Adrenal gland (tissue), 12 donors: ENCODE measurements around the gene GPR75. TPM values are rescaled to one million over a fixed set of nuclear protein-coding genes. Genes with fewer than 3 reads are reported as not detected.
A peak's percentile ranks its signal among the peaks of the same experiment; 100 is the strongest.
"Not testable (repeated sequence)": the region's sequence is repeated elsewhere in the genome, so short reads cannot be mapped to it uniquely, and the experiment has no call there.

Experiments
- DNase-seq, 7 donors: peaks; one replicate each; pipeline ENCODE4 v3.0.0-alpha.2; 2019 to 2020
- H3K27ac ChIP-seq, 5 donors: fragments of 200-600 bp; sonication (generic) in 4 of 5; 1 replicate in 3 of 5; 2 replicates in 2 of 5; pipeline versions ENCODE4 v1.5.1 to v1.8.0; 2016 to 2020; ENCODE audit warnings: mild to moderate bottlenecking in 1 of 5
- H3K27me3 ChIP-seq: fragments of 200-600 bp; 2 replicates; pipeline ENCODE4 v1.8.0; 2021
- H3K36me3 ChIP-seq, 2 donors: fragments of 200-600 bp; replicated peaks in 1 of 2; 1 replicate in 1 of 2; 2 replicates in 1 of 2; pipeline versions ENCODE4 v1.5.1 to v1.8.0; 2018 to 2022
- H3K4me1 ChIP-seq, 2 donors: fragments of 200-600 bp; replicated peaks in 1 of 2; 1 replicate in 1 of 2; 2 replicates in 1 of 2; pipeline versions ENCODE4 v1.5.1 to v1.8.0; 2018 to 2021
- H3K4me3 ChIP-seq, 4 donors: fragments of 200-600 bp; sonication (generic) in 3 of 4; one replicate each; pipeline ENCODE4 v1.5.1; 2016 to 2018
- H3K9me3 ChIP-seq, 3 donors: fragments of 200-600 bp; sonication (generic) in 1 of 3; replicated peaks in 1 of 3; 1 replicate in 2 of 3; 2 replicates in 1 of 3; pipeline versions ENCODE4 v1.5.1 to v1.8.0; 2016 to 2021
- POLR2A ChIP-seq, 2 donors: fragments of 450-650 bp; IDR thresholded peaks; one replicate each; pipeline ENCODE4 v1.6.1; 2017; ENCODE audit warnings: antibody characterized with exemption in 2 of 2, mild to moderate bottlenecking in 2 of 2, moderate library complexity in 1 of 2
- WGBS, 4 donors: extraction: QIAGEN DNeasy Blood & Tissue Kit in 2 of 4; methylation state at CpG; one replicate each; pipeline versions ENCODE4 v1.1.5 to v1.1.7; 2013 to 2017; 5-methylcytosine and 5-hydroxymethylcytosine counted together
- intact Hi-C, 2 donors: fragments of 100-400 bp; cut with DNase I; formaldehyde crosslinking; loops; one replicate each; pipeline versions ENCODE4 v1.14.1 to v1.15.0; 2022 to 2023
- polyA plus RNA-seq, 3 donors: library from polyadenylated mRNA; stranded (reverse); fragments of 200-250 nt in 2 of 3; fragments of 350-450 nt in 1 of 3; fragmentation: Illumina TruSeq in 1 of 3; extraction: RNeasy Lipid Tissue Mini Kit (QIAGEN cat#74804) in 1 of 3; gene quantifications; one replicate each; pipeline ENCODE4 v1.2.3, GENCODE V29; 2013 to 2014
- total RNA-seq, 9 donors: library from RNA; depleted of rRNA in 4 of 9; stranded (reverse); fragments of >200 nt in 4 of 9; fragments of 120-200 nt in 1 of 9; fragmentation: NEBNext Ultra II Directional in 1 of 9; extraction: Animal tissue kit (Norgen Biotek cat#: 25700) in 1 of 9; gene quantifications; one replicate each; pipeline versions ENCODE4 v1.1.0 to v1.2.4, GENCODE V29; 2013 to 2023
- TF ChIP-seq, protein P1 (sequence below), 6 experiments: fragments of 450-650 bp in 4 of 6; fragments of 200-600 bp in 2 of 6; sonication (generic) in 1 of 6; IDR thresholded peaks; 1 replicate in 5 of 6; 2 replicates in 1 of 6; pipeline versions ENCODE4 v1.5.1 to v1.8.0; 2016 to 2021; ENCODE audit warnings: antibody characterized with exemption in 6 of 6, mild to moderate bottlenecking in 2 of 6, moderate library complexity in 1 of 6
- donor health status: healthy with polysubstance abuse.
- donor health status: Bipolar disorder and iron deficiency.
- donor health status: DM: yes; HTN: yes; CAD: no.
- donor health status: DM: no; HTN: no; CAD: no.
- donor health status: DM: no; HTN: no; CAD: no.
- donor health status: DM: yes; HTN: yes; CAD: no.

Gene GPR75
- total and polyA plus RNA-seq, 12 donors = 0.47 to 9.0 (median 4.0) TPM

DNA sequence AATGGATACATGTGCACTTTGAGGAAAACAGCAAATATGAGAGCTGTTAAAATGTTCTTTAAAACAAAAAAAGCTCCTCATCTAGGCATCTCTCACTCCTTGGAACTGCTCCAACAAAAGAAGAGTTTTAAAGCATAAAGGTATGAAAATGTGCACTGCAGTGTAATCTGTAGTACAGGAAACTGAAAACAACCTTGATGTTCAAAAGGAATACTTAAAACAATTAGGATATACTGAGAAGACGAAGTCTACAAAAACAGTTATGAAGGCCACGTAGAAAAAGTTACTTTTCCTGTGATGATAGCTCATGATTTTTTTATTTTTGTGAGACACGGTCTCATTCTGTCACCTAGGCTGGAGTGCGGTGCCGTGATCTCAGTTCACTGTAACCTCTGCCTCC lies 2.1 kb upstream of the GPR75 start:
- Histone ChIP-seq H3K36me3 (peaks cover 0 to 28% of the 10 kb centered on the region in 2 donors), H3K27me3 (no peaks in the 10 kb centered on the region), H3K9me3 (no peaks in the 10 kb centered on the region), H3K4me3 (no peak overlapping the region), H3K4me1 (peaks cover 0 to 6% of the 10 kb centered on the region in 2 donors), H3K27ac (no peak overlapping the region)
- TF ChIP-seq, protein P1, sequence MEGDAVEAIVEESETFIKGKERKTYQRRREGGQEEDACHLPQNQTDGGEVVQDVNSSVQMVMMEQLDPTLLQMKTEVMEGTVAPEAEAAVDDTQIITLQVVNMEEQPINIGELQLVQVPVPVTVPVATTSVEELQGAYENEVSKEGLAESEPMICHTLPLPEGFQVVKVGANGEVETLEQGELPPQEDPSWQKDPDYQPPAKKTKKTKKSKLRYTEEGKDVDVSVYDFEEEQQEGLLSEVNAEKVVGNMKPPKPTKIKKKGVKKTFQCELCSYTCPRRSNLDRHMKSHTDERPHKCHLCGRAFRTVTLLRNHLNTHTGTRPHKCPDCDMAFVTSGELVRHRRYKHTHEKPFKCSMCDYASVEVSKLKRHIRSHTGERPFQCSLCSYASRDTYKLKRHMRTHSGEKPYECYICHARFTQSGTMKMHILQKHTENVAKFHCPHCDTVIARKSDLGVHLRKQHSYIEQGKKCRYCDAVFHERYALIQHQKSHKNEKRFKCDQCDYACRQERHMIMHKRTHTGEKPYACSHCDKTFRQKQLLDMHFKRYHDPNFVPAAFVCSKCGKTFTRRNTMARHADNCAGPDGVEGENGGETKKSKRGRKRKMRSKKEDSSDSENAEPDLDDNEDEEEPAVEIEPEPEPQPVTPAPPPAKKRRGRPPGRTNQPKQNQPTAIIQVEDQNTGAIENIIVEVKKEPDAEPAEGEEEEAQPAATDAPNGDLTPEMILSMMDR (IDR thresholded peaks at IDR 0.05) = no peak
- no peak for TF ChIP-seq POLR2A (IDR thresholded peaks at IDR 0.05)
- intact Hi-C loops = no loop called here
- DNase-seq = no peak
- WGBS, 4 donors = 89 to 97% (median 92%) methylated on average over 5 of the region's 5 CpGs

DNA sequence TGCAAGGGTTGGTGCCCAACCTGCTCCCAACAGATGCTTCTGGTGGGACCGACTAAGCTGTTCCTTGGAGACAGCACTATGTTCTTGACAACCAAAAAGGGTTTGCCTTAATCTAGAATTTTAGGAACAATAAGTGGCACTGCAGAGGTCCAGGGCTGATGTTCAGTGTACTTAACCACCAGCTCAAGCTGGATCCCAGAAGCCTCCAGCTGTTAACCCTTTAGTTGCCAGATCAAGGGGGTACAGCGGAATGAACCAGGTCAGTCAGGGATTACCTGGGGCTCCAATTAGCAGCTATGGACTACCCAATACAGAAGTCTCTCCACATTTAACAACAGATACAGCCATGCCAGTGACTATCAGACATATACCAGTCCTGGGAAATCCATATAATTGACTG lies 3.5 kb downstream of the GPR75 start:
- H3K4me3 ChIP-seq = no peak overlapping the region
- intact Hi-C loops = no loop called here
- WGBS, 4 donors = 89 to 100% (median 97%) methylated on average over 2 of the region's 2 CpGs
- H3K27ac ChIP-seq = no peak overlapping the region
- TF ChIP-seq POLR2A (IDR thresholded peaks at IDR 0.05) = no peak
- TF ChIP-seq, protein P1 (IDR thresholded peaks at IDR 0.05) = no peak
- DNase-seq = no peak
- H3K27me3 ChIP-seq = no peaks in the 10 kb centered on the region
- peaks cover 0 to 7% of the 10 kb centered on the region in 2 donors for H3K4me1 ChIP-seq
- H3K9me3 ChIP-seq = no peaks in the 10 kb centered on the region
- peaks cover 0 to 9% of the 10 kb centered on the region in 2 donors for H3K36me3 ChIP-seq

DNA sequence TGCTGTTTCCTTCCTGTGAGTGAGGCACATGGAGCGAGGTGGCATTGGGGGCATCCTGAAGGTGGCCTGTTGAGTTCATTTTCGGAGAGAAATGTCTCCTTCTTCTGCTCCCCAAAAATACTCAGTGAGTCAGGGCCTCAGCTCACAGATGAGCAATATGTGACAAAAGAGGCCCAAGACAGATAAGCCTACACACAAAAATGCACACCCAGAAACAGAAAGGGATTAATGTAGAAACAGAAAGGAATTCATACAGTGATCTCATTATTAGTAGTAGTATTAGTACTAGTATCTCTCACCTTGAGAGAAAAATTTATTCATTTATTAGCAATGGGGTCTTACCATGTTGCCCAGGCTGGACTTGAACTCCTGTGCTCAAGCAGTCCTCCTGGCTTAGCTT lies 5.1 kb downstream of the GPR75 start:
- H3K27ac ChIP-seq = no peak overlapping the region
- TF ChIP-seq, protein P1 (IDR thresholded peaks at IDR 0.05) = no peak
- TF ChIP-seq POLR2A (IDR thresholded peaks at IDR 0.05) = no peak
- 89 to 98% (median 94%) methylated on average over 2 of the region's 2 CpGs for WGBS, 4 donors
- peaks cover 0 to 9% of the 10 kb centered on the region in 2 donors for H3K36me3 ChIP-seq
- intact Hi-C loops = no loop called here
- peaks cover 0 to 7% of the 10 kb centered on the region in 2 donors for H3K4me1 ChIP-seq
- H3K9me3 ChIP-seq = no peaks in the 10 kb centered on the region
- DNase-seq = no peak
- no peak overlapping the region for H3K4me3 ChIP-seq
- no peaks in the 10 kb centered on the region for H3K27me3 ChIP-seq

DNA sequence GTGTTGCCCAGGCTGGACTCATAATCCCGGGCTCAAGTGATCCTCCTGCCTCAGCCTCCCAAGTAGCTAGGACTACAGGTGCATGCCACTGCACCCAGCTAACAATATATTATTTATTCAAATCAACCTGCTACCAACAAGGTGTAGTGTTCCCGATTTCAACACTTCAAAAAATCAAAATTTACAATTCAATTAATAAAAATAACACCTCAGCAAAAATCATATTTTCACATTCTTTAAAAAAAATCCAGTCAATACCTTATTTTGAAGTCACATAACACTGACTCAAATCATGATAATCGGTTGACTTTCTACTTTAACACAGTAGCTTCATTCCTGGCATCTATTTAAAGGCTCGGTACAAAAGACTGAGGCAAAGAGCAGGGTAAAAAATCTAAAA lies 7.2 kb downstream of the GPR75 start:
- H3K36me3 ChIP-seq = peaks cover 0 to 9% of the 10 kb centered on the region in 2 donors
- H3K27me3 ChIP-seq = no peaks in the 10 kb centered on the region
- no peak for DNase-seq
- no peak overlapping the region for H3K27ac ChIP-seq
- peaks cover 0 to 7% of the 10 kb centered on the region in 2 donors for H3K4me1 ChIP-seq
- no peak overlapping the region for H3K4me3 ChIP-seq
- no peak for TF ChIP-seq POLR2A (IDR thresholded peaks at IDR 0.05)
- TF ChIP-seq, protein P1 (IDR thresholded peaks at IDR 0.05) = no peak
- intact Hi-C loops = no loop called here
- no peaks in the 10 kb centered on the region for H3K9me3 ChIP-seq
- WGBS, 4 donors = 94 to 98% (median 96%) methylated on average over 4 of the region's 4 CpGs

DNA sequence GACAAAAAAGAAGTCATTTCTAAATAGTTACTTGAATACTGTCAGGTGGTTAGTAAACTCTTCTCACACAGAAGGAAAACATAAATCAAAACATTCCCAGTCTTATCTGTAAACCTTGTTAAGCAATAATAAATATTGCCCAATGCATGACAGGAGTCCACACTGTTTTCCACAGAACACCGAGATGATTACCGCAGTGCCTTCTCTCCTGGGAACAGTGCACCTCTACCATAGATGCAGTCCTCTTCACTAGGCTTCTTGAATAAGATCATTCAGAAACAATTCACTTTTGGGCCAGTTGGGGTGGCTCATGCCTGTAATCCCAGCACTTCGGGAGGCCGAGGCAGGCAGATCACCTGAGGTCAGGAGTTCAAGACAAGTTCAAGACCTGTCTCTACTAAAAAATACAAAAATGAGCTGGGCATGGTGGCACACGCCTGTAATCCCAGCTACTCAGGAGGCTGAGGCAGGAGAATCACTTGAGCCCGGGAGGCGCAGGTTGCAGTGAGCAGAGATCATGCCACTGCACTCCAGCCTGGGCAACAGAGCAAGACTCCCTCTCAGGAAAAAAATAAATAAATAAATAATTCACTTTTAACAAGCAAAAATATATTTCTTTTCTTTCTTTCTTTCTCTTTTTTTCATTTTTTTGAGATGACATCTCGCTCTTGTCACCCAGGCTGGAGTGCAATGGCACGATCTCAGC lies 8.6 kb downstream of the GPR75 start:
- H3K4me1 ChIP-seq, H3K9me3 ChIP-seq, H3K4me3 ChIP-seq, H3K27me3 ChIP-seq, intact Hi-C loops, H3K36me3 ChIP-seq: not testable (repeated sequence)
- WGBS, 4 donors = 70 to 82% (median 74%) methylated on average over 9 of the region's 9 CpGs
- peak in 4 of 7 donors; percentile 17 to 55 (median 35) for DNase-seq
- peak overlapping the region in 1 of 5 donors; percentile 35 for H3K27ac ChIP-seq
